ENCODE data around the gene BRD3OS.

DNA sequence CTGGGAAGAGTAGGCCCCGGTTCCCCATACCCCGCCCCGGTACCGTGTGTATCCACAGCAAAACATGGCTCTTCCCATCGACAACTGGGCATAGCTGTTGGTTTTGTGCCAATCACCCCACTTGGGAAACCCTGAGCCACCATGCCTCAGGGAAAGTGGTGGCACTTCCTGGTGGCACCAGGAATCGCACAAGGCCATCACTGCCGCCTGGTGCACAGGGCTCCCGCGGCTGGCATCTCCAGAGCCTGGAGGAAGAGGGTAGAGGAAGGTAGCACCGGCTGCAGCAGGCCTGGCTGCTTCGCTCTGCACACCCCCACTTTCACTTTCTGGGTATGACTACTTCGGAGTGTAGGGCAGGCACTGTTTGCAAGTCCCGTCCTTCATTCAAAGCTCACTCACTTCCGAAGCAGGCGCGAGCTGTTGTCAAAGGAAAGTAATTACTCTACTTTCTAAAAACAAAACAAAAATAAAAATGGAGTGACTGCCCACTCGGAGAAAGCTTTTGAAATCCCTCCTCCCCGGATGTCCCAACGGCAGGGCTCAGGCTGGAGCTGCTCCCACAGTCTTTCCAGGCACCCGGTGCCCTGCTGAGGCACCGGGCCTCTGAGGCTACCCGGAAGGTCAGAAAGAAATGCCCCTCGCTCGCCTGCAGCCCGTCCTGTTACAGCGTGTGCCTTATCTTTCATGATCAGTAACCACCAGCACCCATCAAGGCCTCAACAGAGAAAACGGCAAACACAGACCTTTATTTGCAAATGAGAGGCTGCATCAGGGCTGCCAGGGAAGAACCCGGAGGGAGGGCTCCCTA is 40.5 kb downstream of the BRD3OS start:
- TF ChIP-seq SMC3 (IDR thresholded peaks at IDR 0.05; ENCODE audit: low read depth, low read length): no peak
- TF ChIP-seq, protein P1, sequence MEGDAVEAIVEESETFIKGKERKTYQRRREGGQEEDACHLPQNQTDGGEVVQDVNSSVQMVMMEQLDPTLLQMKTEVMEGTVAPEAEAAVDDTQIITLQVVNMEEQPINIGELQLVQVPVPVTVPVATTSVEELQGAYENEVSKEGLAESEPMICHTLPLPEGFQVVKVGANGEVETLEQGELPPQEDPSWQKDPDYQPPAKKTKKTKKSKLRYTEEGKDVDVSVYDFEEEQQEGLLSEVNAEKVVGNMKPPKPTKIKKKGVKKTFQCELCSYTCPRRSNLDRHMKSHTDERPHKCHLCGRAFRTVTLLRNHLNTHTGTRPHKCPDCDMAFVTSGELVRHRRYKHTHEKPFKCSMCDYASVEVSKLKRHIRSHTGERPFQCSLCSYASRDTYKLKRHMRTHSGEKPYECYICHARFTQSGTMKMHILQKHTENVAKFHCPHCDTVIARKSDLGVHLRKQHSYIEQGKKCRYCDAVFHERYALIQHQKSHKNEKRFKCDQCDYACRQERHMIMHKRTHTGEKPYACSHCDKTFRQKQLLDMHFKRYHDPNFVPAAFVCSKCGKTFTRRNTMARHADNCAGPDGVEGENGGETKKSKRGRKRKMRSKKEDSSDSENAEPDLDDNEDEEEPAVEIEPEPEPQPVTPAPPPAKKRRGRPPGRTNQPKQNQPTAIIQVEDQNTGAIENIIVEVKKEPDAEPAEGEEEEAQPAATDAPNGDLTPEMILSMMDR (IDR thresholded peaks at IDR 0.05): no peak
- TF ChIP-seq GABPA (IDR thresholded peaks at IDR 0.05; ENCODE audit: low read depth): no peak
- TF ChIP-seq, protein P2, sequence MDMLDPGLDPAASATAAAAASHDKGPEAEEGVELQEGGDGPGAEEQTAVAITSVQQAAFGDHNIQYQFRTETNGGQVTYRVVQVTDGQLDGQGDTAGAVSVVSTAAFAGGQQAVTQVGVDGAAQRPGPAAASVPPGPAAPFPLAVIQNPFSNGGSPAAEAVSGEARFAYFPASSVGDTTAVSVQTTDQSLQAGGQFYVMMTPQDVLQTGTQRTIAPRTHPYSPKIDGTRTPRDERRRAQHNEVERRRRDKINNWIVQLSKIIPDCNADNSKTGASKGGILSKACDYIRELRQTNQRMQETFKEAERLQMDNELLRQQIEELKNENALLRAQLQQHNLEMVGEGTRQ (IDR thresholded peaks at IDR 0.05; ENCODE audit: borderline replicate concordance, low read depth, low read length): no peak
- no peak for TF ChIP-seq SIN3A (IDR thresholded peaks at IDR 0.05; ENCODE audit: borderline replicate concordance, low read depth, low read length)
- TF ChIP-seq, protein P3, sequence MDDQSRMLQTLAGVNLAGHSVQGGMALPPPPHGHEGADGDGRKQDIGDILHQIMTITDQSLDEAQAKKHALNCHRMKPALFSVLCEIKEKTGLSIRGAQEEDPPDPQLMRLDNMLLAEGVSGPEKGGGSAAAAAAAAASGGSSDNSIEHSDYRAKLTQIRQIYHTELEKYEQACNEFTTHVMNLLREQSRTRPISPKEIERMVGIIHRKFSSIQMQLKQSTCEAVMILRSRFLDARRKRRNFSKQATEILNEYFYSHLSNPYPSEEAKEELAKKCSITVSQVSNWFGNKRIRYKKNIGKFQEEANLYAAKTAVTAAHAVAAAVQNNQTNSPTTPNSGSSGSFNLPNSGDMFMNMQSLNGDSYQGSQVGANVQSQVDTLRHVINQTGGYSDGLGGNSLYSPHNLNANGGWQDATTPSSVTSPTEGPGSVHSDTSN (IDR thresholded peaks at IDR 0.05): no peak
- TF ChIP-seq FOXM1 (IDR thresholded peaks at IDR 0.05; ENCODE audit: low read depth): no peak
- TF ChIP-seq YY1 (IDR thresholded peaks at IDR 0.05; ENCODE audit: low read depth): no peak
